DMS53 (cell line): ENCODE measurements around the gene SLC25A43.

Source experiments
- DNase-seq: peaks from one replicate; lab custom pipeline; 2025; lab: John Stamatoyannopoulos, UW

SLC25A43 gene

DNA sequence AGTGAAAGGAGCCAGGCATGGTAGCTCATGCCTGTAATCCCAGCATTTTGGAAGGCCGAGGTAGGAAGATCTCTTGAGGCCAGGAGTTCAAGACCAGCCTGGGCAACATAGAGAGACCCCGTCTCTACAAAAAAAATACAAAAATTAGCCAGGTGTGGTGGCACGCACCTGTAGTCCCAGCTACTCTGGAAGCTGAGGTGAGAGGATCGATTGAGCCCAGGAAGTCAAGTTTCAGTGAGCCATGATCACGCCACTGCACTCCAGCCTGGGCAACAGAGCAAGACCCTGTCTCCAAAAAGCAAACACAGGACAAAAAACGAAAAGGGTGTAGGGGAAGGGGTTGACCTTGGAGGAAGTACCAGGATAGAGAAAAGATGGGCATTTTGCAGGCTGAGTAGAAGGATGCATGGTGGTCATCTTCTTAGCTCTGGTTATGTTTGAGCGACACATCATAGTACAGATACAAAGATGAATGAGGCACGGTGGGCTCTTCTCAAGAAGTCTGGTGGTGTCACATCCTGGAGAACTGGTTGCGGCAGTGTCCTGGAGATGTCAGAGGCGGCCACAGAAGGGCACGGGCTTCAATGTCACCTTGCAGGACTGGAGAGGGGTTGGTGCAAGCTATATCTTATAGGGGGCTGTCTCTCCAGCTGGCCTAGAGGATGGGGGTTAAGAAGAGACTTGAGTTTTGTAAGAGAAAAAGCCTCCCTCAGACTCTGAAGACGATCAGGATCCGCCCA lies 101.1 kb downstream of the SLC25A43 start:
- no peak for DNase-seq

DNA sequence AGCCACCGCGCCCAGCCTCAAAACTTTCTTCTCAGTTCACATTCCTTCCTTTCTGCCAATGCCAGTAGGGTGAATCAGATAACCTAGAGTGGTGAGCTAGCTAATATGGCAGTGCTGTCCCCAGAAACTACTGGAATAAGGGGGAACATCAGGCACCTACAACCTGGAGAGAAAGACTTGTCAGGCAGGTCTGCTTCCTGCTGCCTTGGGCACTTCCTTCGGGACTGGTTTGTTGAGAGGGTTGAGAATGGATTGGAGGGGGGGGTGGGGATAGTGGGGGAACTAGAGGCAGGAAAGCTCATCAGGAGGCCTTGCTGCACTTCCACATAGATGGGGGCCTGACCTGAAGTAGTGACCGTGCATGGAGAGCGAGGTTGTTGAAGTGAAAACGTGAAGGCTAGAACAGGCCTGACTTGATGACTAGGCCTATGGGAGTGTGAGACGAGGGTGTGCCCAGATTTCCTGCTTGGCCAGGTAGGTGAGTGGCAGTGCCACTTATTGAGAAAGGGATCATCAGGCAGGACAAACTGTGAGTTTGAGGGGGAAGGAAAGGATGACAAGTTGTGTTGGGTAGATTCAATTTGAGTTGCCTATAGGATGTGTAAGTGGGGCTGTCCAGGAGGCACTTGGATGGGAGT lies 102.5 kb downstream of the SLC25A43 start:
- DNase-seq: no peak

DNA sequence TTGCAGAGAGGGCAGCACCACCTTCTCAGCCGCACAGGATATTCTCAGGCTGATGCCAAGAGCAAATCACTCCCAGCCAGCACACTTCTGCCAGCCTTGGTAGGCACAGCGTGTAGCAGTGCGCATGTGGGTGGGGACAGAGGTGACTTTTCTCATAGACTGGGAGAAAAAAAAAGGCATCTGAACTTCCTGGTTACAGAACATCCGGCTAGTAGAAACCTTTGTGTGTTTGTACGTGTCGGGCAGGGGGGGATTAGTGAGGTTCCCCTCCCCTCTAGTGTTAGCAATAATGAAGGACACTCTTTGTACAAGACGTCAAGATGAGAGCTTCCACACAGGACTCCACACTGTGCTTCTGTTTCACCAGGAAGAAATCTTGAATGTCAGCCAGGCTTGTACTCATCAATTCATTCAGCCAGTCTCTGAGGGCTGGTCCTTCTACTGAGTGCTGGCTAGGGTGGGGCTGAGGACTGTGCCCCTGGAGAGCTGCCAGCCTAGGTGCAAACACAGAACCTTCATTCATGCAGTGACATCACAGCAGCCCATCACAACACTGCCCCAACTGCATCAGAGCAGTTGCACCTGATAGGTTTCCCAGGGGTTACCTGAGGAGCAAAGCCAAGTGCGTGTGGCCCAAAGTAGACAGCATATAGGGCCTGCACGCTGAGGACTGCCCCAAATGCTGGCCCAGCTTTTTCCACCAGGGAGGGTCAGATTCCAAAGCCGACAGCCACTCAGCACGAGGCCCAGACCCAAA lies 103.8 kb downstream of the SLC25A43 start:
- DNase-seq: peak; percentile 84

DNA sequence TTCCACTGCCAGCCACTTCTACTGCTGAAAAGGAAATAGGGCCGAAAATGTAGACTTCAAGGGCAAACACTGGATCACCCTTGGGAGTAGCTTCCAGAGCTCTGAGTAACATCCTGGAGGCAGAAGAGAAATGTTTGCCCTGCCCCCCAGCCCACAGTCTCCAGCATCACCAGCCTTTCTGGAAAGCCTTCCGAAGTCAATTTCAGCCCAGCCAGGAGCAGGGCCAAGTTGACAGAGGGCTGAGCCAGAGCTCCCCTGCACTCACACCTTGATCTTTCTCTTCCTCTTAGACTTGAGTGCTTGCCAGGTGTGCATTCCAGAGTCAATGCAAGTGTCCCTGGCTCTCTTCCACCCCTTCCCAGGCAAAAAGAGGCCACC lies 104.3 kb downstream of the SLC25A43 start:
- DNase-seq: peak; percentile 51
